IPS-11a (cell line): Measurements from ENCODE around the gene PLSCR2.
"Not testable (repeated sequence)": the region's sequence is repeated elsewhere in the genome, so short reads cannot be mapped to it uniquely, and the experiment has no call there.

ENCODE experiments used
- H3K4me3 ChIP-seq: one replicate; pipeline ENCODE4 v1.5.1; 2013; ENCODE audit warnings: low read depth, low read length, control low read depth

The PLSCR2 gene

DNA sequence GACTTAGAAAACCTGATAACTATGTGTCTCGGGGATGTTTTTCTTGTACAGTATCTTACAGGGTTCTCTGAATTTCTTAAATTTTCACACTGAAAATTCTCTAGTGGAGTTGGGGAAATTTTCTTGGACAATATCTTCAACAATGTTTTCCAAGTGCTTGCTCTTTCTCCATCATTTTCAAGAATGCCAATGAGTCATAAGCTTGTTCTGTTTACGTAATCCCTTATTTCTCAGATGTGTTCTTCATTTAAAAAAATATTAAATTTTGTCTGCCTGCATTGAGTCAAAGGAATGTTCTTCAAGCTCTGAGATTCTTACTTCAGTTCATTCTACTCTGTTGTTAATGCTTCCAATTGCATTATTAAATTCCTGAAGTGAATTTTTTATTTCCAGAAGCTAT lies 21.9 kb upstream of the PLSCR2 start:
- H3K4me3 ChIP-seq = no peak overlapping the region

GRCh38 chr3:146485297-146485696 lies 15.9 kb upstream of the PLSCR2 start:
- no peak overlapping the region for H3K4me3 ChIP-seq

DNA sequence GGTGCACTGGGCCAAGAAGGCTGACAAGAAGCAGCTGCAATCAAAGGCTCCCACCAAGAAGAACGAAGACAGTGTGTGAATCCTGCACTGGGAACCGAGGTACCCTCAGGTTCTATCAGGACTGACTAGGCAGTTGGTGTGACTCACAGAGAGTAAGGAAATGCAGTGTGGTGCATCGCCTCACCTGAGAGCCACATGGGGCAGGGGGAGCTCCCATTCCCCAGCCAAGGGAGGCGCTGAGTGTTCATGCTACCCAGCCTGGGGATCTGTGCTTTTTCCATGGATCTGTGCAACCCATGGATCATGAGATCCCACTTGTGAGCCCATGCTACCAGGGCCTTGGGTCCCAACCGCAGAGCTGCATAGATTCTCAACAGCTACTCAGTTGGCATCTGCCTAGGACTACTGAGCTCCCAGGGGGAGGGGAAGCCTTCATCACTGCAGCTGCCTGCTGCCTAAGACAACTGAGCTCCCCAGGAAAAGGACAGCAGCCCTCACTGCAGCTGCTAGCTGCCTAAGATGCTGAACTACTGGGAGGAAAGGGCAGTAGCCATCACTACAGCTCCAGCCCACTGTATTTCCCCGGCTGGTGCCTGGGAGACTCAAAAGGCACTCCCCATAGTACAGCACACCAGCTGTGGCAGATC lies 6.9 kb upstream of the PLSCR2 start:
- no peak overlapping the region for H3K4me3 ChIP-seq

- H3K4me3 ChIP-seq = not testable (repeated sequence)
These were observed 5.6 kb upstream of the PLSCR2 start for GRCh38 chr3:146474976-146475375.

DNA sequence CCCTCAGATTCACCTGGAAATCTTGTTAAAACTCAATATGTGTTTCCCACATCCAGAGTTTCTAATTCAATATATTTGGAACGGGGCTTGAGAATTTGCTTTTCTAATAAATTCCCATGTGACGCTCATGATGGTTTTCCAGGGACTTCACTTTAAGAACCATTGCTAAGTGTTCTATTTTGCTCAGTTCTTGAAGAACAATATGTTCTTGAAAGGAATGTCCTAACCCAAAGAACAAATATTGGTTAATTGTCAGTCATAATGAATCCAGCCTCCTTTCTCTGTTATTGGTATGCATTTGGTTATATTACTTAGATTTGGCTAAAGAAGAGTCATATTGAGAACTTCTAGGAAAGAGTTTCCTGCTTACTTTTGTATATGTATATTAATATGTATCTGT lies 4.4 kb upstream of the PLSCR2 start:
- no peak overlapping the region for H3K4me3 ChIP-seq

- no peak overlapping the region for H3K4me3 ChIP-seq
These were observed 3.2 kb upstream of the PLSCR2 start for GRCh38 chr3:146472611-146473010.

- H3K4me3 ChIP-seq = no peak overlapping the region
These were observed 1.7 kb upstream of the PLSCR2 start for GRCh38 chr3:146471012-146471411.

DNA sequence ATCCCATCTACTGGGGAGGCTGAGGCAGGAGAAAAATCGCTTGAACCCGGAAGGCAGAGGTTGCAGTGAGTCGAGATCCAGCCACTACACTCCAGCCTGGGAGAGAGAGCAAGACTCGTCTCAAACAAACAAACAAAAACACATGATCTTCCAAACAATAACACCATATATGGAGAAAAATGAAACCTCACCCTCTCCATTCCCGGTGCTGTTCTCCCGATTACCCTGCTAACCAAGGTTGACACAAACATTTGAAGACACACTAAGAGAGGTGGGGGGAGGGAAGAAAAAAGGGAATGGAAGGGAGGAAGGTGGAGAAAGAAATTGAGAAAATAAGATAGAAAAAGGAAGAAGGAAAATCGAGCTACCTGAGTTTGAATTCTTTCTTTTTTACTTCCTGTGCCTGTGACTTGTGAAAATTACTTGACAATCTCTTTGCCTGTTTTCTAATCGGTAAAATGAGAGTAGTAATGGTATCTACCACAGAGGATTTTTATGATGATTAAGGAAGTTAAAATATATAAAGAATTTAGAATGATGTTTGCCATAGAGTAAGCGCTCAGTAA lies 1.1 kb upstream of the PLSCR2 start:
- H3K4me3 ChIP-seq = no peak overlapping the region

DNA sequence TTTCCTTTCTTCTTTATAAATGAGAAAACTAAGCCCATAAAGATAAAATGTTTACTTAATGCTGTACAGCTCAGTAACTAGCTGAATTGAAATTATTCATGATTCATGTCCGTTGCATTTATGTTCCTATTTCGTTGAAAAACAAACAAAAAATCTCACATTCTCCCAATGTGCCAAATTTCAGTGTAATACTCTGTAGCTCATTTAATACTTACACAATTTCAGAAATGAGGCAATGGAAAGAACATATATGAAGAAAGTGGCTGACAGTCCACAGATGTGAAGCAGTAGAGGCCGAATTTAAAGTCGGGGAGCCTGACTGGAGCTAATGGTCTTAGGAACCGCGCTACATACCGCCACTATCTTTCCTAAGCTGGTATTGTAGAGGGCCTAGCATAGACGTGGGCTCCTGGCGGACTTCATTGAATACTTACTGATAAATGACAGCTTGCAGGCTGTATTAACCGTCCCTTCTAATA lies 651 bp downstream of the PLSCR2 start:
- H3K4me3 ChIP-seq = no peak overlapping the region

GRCh38 chr3:146468234-146468633 lies 1.1 kb downstream of the PLSCR2 start:
- H3K4me3 ChIP-seq = no peak overlapping the region

DNA sequence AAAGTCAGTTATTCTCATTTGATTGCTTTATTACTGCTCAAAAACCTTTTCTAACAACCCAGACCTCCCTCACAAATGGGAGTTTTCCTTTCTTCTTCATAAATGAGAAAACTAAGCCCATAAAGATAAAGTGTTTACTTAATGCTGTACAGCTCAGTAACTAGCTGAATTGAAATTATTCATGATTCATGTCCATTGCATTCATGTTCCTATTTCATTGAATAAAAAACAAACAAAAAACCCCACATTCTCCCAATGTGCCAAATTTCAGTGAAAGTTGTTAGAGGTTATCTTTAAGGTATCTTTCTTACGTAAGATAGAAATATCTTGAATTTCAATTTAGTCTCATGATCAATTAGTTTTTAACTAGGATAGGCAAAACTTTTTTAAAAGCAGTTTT lies 2.8 kb downstream of the PLSCR2 start:
- H3K4me3 ChIP-seq = no peak overlapping the region

GRCh38 chr3:146465693-146466465 lies 3.5 kb downstream of the PLSCR2 start:
- H3K4me3 ChIP-seq = no peak overlapping the region

DNA sequence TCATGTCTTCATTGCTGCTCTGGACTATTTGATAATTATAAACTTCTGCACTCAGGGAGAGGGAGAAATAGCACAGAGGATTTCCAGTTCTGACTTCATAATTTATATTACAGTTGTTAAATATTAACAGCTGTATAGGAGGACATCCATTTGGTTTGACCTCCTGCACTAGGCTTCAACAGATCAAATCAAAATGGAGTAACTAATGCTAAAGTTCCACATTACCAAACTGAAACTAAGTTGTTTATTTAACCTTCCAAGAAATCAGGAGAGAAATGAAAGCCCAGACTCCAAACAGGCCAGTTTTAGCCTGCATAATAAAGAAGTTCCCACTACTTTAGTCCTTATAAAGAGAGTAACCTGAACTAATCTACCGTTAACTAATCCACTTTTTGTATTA lies 4.6 kb downstream of the PLSCR2 start:
- H3K4me3 ChIP-seq = no peak overlapping the region

DNA sequence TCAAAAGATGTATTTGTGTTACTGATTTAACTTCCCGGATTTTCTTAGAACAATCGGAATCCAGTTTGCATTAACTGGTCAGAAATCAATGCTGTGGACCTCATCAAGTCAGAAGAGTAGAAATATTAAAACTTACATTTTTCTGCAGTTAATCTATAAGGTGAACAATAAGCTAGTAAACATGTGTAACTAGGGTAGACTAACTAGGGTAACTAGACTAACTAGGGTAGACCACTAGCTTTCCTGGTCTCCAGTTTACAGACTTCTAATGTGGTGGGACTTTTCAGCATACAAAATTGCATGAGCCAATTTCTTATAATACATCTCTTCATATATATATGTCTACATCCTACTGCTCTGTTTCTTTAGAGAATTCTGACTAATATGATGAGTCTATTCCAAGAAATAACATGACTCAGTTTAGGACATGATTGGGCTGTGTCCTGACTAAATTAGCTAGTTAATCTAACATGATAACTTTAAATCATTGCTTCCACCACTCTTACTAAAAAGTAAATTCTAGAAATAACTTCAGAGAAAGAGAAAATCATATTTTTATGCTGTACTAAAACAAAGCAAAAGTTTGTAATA lies 5.3 kb downstream of the PLSCR2 start:
- no peak overlapping the region for H3K4me3 ChIP-seq

GRCh38 chr3:146454796-146455195 lies 14.6 kb downstream of the PLSCR2 start:
- no peak overlapping the region for H3K4me3 ChIP-seq

DNA sequence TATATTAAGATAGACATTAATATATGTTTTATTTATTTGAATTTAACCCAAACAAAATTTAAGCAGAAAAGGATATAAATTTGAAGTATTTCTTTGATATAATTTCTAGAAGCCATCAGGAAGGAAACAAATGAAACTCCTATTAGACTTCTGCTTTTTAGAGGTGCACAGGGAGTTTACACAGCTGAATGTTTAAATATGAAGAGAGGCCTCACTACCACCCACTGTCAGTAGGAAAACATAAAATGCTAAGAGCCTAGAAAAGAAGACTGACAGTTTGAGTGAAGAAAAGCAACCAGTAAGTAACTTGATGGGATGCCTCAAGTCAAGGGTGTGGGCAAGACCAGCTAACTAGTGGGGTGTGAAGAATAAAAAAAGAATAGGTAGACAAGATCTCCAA lies 19.7 kb downstream of the PLSCR2 start:
- H3K4me3 ChIP-seq = no peak overlapping the region

DNA sequence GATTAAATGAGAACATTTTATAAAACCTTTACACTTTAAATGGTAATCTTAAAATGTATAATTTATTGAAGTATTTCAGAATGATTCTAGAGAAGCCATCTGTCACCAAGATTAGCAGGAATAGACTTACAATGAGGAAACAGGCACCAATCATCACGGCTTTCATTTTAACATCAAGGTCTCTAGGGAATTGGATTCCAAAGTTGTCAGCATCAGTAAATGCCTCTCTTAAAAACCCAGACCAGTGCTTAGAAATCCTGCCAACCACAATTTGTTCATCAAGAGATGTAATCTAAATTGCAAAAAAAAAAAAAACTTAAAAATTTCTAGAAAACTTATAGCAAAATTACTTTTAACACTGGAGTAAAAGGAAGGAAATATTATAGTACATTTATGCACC lies 20.3 kb downstream of the PLSCR2 start:
- H3K4me3 ChIP-seq = no peak overlapping the region

DNA sequence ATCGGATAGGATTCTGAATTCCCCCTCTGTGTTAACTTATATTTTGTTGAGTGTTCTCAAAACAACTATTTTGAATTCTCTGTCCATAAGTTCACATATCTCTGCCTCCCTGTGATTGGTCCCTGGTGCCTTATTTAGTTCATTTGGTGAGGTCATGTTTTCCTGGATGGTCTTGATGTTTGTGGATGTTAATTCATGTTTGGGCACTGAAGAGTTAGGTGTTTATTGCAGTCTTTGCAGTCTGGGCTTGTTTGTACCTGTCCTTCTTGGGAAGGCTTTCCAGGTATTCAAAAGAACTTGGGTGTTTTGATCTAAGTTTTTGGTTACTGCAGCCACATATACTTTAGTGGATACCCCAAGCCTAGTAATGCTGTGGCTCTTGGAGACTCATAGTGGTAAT lies 23.3 kb downstream of the PLSCR2 start:
- H3K4me3 ChIP-seq = no peak overlapping the region

DNA sequence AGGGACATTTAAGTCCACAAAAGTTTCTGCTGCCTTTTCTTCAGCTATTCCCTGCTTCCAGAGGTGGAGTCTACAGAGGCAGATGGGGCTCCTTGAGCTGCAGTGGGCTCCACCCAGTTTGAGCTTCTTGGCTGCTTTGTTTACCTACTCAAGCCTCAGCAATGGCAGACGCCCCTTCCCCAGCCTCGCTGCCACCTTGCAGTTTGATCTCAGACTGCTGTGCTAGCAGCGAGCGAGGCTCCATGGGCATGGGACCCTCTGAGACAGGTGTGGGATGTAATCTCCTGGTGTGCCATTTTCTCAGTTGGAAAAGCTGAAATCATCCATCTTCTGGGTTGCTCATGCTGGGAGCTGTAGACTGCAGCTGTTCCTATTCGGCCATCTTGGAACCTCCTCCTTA lies 29.1 kb downstream of the PLSCR2 start:
- not testable (repeated sequence) for H3K4me3 ChIP-seq

DNA sequence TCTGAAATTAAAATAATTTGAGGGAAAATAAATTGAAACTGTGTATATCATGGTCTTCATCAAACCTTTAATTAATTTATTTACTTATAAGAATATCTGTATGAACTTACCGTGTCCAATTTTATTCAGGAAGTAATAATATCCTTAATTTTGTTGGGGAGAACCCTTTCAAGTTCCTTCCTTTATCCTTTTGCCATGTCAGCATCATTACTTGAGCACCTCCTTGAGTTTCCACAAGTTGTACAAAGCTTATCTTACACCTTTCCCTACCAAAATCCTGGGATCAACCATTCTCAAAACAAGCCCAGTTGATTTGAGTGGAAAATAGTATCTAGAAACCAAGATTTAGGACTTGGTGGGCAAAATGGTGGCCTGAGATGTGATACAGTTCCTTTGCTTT lies 37.3 kb downstream of the PLSCR2 start:
- no peak overlapping the region for H3K4me3 ChIP-seq

- no peak overlapping the region for H3K4me3 ChIP-seq
These were observed 38.1 kb downstream of the PLSCR2 start for GRCh38 chr3:146431240-146431639.

DNA sequence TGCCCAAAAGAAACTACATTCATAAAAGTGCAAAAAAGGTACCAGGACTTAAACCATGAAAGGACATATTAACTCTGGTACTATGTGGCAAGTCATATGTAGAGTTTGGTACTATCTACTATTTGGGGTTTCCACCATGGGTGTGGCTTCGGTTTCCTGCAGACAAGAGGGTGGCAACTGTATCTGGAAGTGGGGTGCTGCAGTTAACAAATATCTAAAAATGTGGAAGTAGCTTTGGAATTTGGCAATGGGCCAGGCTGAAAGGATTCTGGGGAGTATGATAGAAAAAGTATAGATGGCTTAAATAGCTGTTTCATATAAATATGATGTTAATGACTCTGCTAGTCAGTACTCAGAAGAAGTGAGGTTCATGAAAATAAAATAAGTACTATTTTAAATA lies 44.0 kb downstream of the PLSCR2 start:
- no peak overlapping the region for H3K4me3 ChIP-seq
